Measurements from ENCODE around the gene GPR180. TPM values are rescaled to one million over a fixed set of nuclear protein-coding genes. Genes with fewer than 3 reads are reported as not detected.
"Not testable (repeated sequence)": the region's sequence is repeated elsewhere in the genome, so short reads cannot be mapped to it uniquely, and the experiment has no call there.

The GPR180 gene
- total and polyA plus RNA-seq, 8 donors, result 5.8 to 10.4 (median 7.7) TPM

DNA sequence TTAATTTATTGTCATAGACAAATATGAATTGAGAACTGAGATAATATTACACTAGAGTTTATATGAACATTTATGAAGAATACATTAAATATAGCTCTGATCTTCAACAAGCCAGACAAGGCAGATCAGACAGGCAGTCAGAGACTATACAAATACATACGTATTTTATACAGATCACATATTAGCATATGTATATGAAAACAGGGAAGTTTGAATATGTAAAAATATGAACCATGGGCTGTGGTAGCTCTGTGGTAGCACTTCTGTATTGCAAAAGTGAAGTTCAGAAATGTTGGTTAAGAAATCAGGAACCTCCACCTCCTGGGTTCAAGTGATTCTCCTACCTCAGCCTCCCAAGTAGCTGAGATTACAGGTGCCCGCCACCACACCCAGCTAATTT is 20.7 kb downstream of the GPR180 start:
- no peak for DNase-seq
- no peak for ATAC-seq
- Histone ChIP-seq H3K27ac (no peak overlapping the region), H3K36me3 (peaks cover 0 to 45% of the 10 kb centered on the region in 2 donors), H3K9me3 (no peaks in the 10 kb centered on the region), H3K4me3 (no peak overlapping the region), H3K27me3 (no peaks in the 10 kb centered on the region), H3K4me1 (no peaks in the 10 kb centered on the region)
- TF ChIP-seq, protein P1, sequence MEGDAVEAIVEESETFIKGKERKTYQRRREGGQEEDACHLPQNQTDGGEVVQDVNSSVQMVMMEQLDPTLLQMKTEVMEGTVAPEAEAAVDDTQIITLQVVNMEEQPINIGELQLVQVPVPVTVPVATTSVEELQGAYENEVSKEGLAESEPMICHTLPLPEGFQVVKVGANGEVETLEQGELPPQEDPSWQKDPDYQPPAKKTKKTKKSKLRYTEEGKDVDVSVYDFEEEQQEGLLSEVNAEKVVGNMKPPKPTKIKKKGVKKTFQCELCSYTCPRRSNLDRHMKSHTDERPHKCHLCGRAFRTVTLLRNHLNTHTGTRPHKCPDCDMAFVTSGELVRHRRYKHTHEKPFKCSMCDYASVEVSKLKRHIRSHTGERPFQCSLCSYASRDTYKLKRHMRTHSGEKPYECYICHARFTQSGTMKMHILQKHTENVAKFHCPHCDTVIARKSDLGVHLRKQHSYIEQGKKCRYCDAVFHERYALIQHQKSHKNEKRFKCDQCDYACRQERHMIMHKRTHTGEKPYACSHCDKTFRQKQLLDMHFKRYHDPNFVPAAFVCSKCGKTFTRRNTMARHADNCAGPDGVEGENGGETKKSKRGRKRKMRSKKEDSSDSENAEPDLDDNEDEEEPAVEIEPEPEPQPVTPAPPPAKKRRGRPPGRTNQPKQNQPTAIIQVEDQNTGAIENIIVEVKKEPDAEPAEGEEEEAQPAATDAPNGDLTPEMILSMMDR (IDR thresholded peaks at IDR 0.05), result no peak
- intact Hi-C loops (cut with DNase I), result no loop called here

DNA sequence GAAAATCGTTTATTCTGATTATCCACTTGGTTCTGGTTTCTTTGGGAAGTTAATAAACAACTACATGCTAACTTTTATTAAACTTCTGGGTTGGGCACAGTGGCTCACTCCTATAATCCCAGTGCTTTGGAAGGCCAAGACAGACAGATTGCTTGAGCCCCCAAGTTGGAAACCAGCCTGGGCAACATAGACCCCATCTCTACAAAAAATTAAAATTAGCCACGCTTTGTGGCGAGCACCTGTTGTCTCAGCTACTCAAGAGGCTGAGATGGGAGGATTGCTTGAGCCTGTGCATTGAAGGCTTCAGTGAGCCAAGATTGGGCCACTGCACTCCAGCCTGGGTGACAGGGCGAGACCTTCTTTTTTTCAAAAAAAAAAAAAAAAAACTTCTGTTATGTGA is 21.7 kb downstream of the GPR180 start:
- no peak overlapping the region for H3K4me3 ChIP-seq
- no peak for DNase-seq
- no peaks in the 10 kb centered on the region for H3K4me1 ChIP-seq
- intact Hi-C loops (cut with DNase I), result no loop called here
- no peaks in the 10 kb centered on the region for H3K27me3 ChIP-seq
- H3K27ac ChIP-seq, result no peak overlapping the region
- peaks cover 0 to 45% of the 10 kb centered on the region in 2 donors for H3K36me3 ChIP-seq
- no peak for ATAC-seq
- TF ChIP-seq, protein P1 (IDR thresholded peaks at IDR 0.05), result no peak
- no peaks in the 10 kb centered on the region for H3K9me3 ChIP-seq

DNA sequence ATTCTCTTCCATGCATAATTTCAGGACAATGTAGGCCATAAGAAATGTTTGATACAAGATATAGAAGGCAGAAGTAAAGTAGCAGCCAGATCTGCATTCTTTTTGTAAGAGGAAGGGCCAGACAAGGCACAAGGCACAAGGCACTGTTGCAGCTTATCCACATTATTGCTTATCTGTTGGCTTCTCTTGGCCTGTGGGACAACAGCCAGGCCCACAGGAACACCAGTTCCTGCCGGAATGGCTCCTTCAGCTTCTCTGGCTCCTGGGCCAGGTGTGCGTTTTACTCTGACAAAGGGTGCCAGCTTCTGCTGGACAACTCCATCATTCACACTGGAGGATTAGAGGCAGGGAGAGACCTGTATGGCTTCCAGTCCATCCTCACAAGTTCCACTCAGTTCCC is 29.2 kb downstream of the GPR180 start:
- Histone ChIP-seq H3K27ac (no peak overlapping the region), H3K36me3 (peaks cover 0 to 16% of the 10 kb centered on the region in 2 donors), H3K4me1 (no peaks in the 10 kb centered on the region), H3K27me3 (no peaks in the 10 kb centered on the region), H3K9me3 (no peaks in the 10 kb centered on the region), H3K4me3 (no peak overlapping the region)
- ATAC-seq, result no peak
- intact Hi-C loops (cut with DNase I), result no loop called here
- no peak for DNase-seq
- TF ChIP-seq, protein P1 (IDR thresholded peaks at IDR 0.05), result no peak

DNA sequence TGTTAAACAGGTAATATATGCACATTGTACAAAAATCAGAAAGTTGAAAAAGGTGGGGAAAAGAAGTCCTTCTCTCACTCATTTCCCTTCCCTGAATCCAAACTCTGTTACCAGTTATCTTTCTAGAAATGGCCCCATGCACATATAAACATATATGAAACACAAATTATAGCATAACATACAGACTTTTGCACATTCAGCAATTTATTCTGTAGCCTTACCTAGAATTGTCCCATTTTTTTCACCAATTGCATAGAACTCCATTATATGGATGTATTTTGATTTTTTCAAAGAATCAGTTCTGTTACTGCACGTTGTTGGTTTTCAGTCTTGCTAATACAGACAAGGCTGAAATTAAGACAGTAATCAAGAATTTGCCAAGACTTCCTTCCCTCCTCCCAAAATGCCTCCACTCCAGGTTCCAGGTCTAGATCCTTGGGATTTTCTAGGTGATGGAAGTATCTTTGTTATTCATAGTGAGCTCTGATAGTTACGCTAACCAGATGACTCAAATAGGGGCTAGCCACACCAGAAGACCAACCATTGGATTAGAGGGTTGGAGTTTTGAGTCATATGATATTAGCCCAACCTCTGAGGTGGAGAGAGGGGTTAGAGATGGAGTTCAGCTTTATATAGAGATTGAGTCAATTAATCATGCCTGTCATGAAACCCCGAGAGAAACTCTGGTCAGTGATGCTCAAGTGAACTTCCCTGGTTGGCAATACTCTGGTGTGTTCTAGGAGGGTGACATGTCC is 30.7 kb downstream of the GPR180 start:
- H3K9me3 ChIP-seq, result no peaks in the 10 kb centered on the region
- H3K4me1 ChIP-seq, result no peaks in the 10 kb centered on the region
- ATAC-seq (no peak), DNase-seq (no peak)
- TF ChIP-seq, protein P1 (IDR thresholded peaks at IDR 0.05), result no peak
- no peaks in the 10 kb centered on the region for H3K27me3 ChIP-seq
- peaks cover 0 to 4% of the 10 kb centered on the region in 2 donors for H3K36me3 ChIP-seq
- intact Hi-C loops (cut with DNase I), result no loop called here
- no peak overlapping the region for H3K4me3 ChIP-seq
- no peak overlapping the region for H3K27ac ChIP-seq

DNA sequence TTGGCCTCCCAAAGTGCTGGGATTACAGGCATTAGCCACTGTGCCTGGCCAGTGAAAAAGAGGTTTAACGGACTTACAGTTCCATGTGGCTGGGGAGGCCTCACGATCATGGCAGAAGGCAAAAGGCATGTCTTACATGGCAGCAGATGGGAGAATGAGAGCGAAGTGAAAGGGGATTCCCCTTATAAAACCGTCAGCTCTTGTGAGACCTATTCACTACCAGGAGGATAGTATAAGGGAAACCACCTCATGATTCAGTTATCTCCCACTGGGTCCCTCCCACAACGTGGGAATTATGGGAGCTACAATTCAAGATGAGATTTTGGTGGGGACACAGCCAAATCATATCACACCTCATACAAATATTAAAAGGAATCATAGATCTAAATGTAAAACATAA is 34.4 kb downstream of the GPR180 start:
- H3K36me3 ChIP-seq; ATAC-seq; H3K4me3 ChIP-seq; DNase-seq; H3K4me1 ChIP-seq; intact Hi-C loops (cut with DNase I); H3K9me3 ChIP-seq; H3K27me3 ChIP-seq; H3K27ac ChIP-seq: not testable (repeated sequence)
